GM21825 (cell line): Measurements from ENCODE around the gene MANSC1.
"Not testable (repeated sequence)": the region's sequence is repeated elsewhere in the genome, so short reads cannot be mapped to it uniquely, and the experiment has no call there.

ENCODE experiments used
- ATAC-seq: cut with Tn5 transposase; IDR thresholded peaks from one replicate; pipeline ENCODE4 v1.9.1; 2021; ENCODE audit warnings: mild to moderate bottlenecking, moderate library complexity; ENCODE audit not compliant: unreplicated experiment

The MANSC1 gene

GRCh38 chr12:12365931-12366431, 15.9 kb upstream of the MANSC1 start:
- ATAC-seq, result no peak

GRCh38 chr12:12365446-12365802, 15.4 kb upstream of the MANSC1 start:
- no peak for ATAC-seq

GRCh38 chr12:12364787-12365445, 14.9 kb upstream of the MANSC1 start:
- ATAC-seq, result no peak

GRCh38 chr12:12358528-12358927, 8.5 kb upstream of the MANSC1 start:
- ATAC-seq, result no peak

GRCh38 chr12:12357719-12358461, 7.8 kb upstream of the MANSC1 start:
- ATAC-seq, result no peak

- ATAC-seq, result peak; percentile 92
Measured at GRCh38 chr12:12356896-12357718, 7.1 kb upstream of the MANSC1 start, which contains the start of gene BORCS5. Gene BORCS5, plus strand, starts transcription at chr12:12357078. Its CDS starts 374 bp downstream, at chr12:12357452.

- ATAC-seq, result no peak
Measured at GRCh38 chr12:12356467-12356895, 6.4 kb upstream of the MANSC1 start.

GRCh38 chr12:12353807-12354206, 3.8 kb upstream of the MANSC1 start:
- no peak for ATAC-seq

GRCh38 chr12:12353276-12353675, 3.2 kb upstream of the MANSC1 start:
- no peak for ATAC-seq

GRCh38 chr12:12351468-12352185, 1.6 kb upstream of the MANSC1 start:
- not testable (repeated sequence) for ATAC-seq

- ATAC-seq, result no peak
Measured at GRCh38 chr12:12350868-12351463, 924 bp upstream of the MANSC1 start.

GRCh38 chr12:12338527-12339168, 11.4 kb downstream of the MANSC1 start:
- no peak for ATAC-seq

GRCh38 chr12:12336511-12336910, 13.5 kb downstream of the MANSC1 start:
- no peak for ATAC-seq

- ATAC-seq, result no peak
Measured at GRCh38 chr12:12336049-12336411, 14.0 kb downstream of the MANSC1 start.

- no peak for ATAC-seq
Measured at GRCh38 chr12:12334367-12335040, 15.5 kb downstream of the MANSC1 start.

- ATAC-seq, result no peak
Measured at GRCh38 chr12:12333407-12334366, 16.4 kb downstream of the MANSC1 start.

- ATAC-seq, result no peak
Measured at GRCh38 chr12:12331896-12332295, 18.1 kb downstream of the MANSC1 start.

- ATAC-seq, result no peak
Measured at GRCh38 chr12:12331244-12331771, 18.7 kb downstream of the MANSC1 start.
